Tongue (tissue), 1 donor: ENCODE results near the gene GAS2L2. TPM values are rescaled to one million over a fixed set of nuclear protein-coding genes. Genes with fewer than 3 reads are reported as not detected.

Experiments
- total RNA-seq: library from RNA; depleted of rRNA; stranded (reverse); fragments of >200 nt; gene quantifications from one replicate; pipeline ENCODE4 v1.2.3, GENCODE V29; 2014

The GAS2L2 gene
- total RNA-seq, 1 donor from 2014 or later = not detected

Other genes starting within 250 kb of the GAS2L2 start
- 0.62 TPM for gene SLFN12L, start 215.6 kb downstream of the GAS2L2 start, total RNA-seq
- gene SLFN14, start 192.4 kb downstream of the GAS2L2 start, total RNA-seq = 0.31 TPM
- gene PEX12, start 174.7 kb downstream of the GAS2L2 start, total RNA-seq = 4.2 TPM
- gene AP2B1, start 165.9 kb downstream of the GAS2L2 start, total RNA-seq = 77.1 TPM
- gene RASL10B, start 21.6 kb downstream of the GAS2L2 start, total RNA-seq = 0.62 TPM
- not detected for gene C17orf50, start 7.6 kb upstream of the GAS2L2 start, total RNA-seq
- 3.5 TPM for gene MMP28, start 42.4 kb upstream of the GAS2L2 start, total RNA-seq
- gene TAF15, start 56.2 kb upstream of the GAS2L2 start, total RNA-seq = 94.0 TPM
- gene HEATR9, start 115.7 kb upstream of the GAS2L2 start, total RNA-seq = not detected
- gene CCL5, start 127.1 kb upstream of the GAS2L2 start, total RNA-seq = 3.5 TPM
- 1.6 TPM for gene RDM1, start 177.5 kb upstream of the GAS2L2 start, total RNA-seq
- not detected for gene LYZL6, start 190.5 kb upstream of the GAS2L2 start, total RNA-seq
- gene CCL16, start 228.3 kb upstream of the GAS2L2 start, total RNA-seq = not detected
- gene CCL14, start 233.5 kb upstream of the GAS2L2 start, total RNA-seq = 0.92 TPM
- gene CCL15, start 248.3 kb upstream of the GAS2L2 start, total RNA-seq = not detected